H1 (cell line): ENCODE measurements around the gene MAN1A2. TPM values are rescaled to one million over a fixed set of nuclear protein-coding genes. Genes with fewer than 3 reads are reported as not detected.

Experiments used
- CTCF ChIA-PET: fragments of 300-600 bp; sonication (Branson Sonifier 250); formaldehyde crosslinking; loops from one replicate; lab custom pipeline; 2021; ENCODE audit not compliant: partially characterized antibody; lab: Charles Lee
- POLR2A ChIA-PET: fragments of 300-600 bp; sonication (Branson Sonifier 250); formaldehyde crosslinking; loops from one replicate; lab custom pipeline; 2021; ENCODE audit warnings: inconsistent platforms; ENCODE audit not compliant: partially characterized antibody; lab: Charles Lee
- DNase-seq, 2 experiments: peaks; one replicate each; pipeline versions ENCODE4 v3.0.0 to v3.0.0-alpha.2; 2010 to 2022; ENCODE audit warnings: low spot score in 2 of 2, low read depth in 1 of 2, mixed read lengths in 1 of 2
- FAIRE-seq: peaks from 2 replicates; lab custom pipeline; 2011; peaks lifted over from hg19 to GRCh38; lab: Jason Lieb, UNC
- H2AFZ ChIP-seq: 2 replicates; pipeline ENCODE4 v1.8.1; 2012; ENCODE audit warnings: low read length, inconsistent platforms
- H2AK5ac ChIP-seq: 2 replicates; pipeline ENCODE4 v1.6.1; 2013; ENCODE audit warnings: low read depth, low read length
- H2BK120ac ChIP-seq: replicated peaks from 2 replicates; pipeline ENCODE3; 2013; ENCODE audit warnings: low read depth, low read length, inconsistent platforms
- H2BK12ac ChIP-seq: 2 replicates; pipeline ENCODE4 v1.6.1; 2013; ENCODE audit warnings: low read depth, low read length
- H2BK15ac ChIP-seq: 2 replicates; pipeline ENCODE4 v1.6.1; 2013; ENCODE audit warnings: low read length
- H2BK20ac ChIP-seq: 2 replicates; pipeline ENCODE4 v1.6.1; 2013; ENCODE audit warnings: low read length
- H2BK5ac ChIP-seq: 2 replicates; pipeline ENCODE4 v1.6.1; 2013; ENCODE audit warnings: low read depth, low read length
- H3K14ac ChIP-seq: 2 replicates; pipeline ENCODE4 v1.6.1; 2013; ENCODE audit warnings: inconsistent platforms; ENCODE audit not compliant: insufficient read length
- H3K18ac ChIP-seq: 2 replicates; pipeline ENCODE4 v1.6.1; 2013; ENCODE audit warnings: low read length; ENCODE audit errors: extremely low read depth
- H3K23ac ChIP-seq: 2 replicates; pipeline ENCODE4 v1.6.1; 2013; ENCODE audit warnings: inconsistent platforms; ENCODE audit not compliant: insufficient read length
- H3K23me2 ChIP-seq: 2 replicates; pipeline ENCODE4 v1.6.1; 2013; ENCODE audit warnings: low read depth, low read length
- H3K27ac ChIP-seq: 2 replicates; pipeline ENCODE4 v1.6.1; 2011; ENCODE audit warnings: low read depth, low read length, inconsistent platforms
- H3K27me3 ChIP-seq, 4 experiments: replicated peaks in 1 of 4; 1 replicate in 1 of 4; 2 replicates in 3 of 4; pipeline versions ENCODE4 v1.6.1 to v1.8.1; 2011 to 2013; ENCODE audit warnings: low read length in 3 of 4, mild to moderate bottlenecking in 3 of 4, inconsistent platforms in 2 of 4, mixed read lengths in 2 of 4, moderate library complexity in 1 of 4; ENCODE audit not compliant: control insufficient read depth in 3 of 4, insufficient read depth in 3 of 4; ENCODE audit errors: extremely low read depth in 1 of 4
- H3K36me3 ChIP-seq, 4 experiments: 2 replicates each; pipeline versions ENCODE4 v1.6.1 to v1.8.1; 2011 to 2013; ENCODE audit warnings: mild to moderate bottlenecking in 4 of 4, low read length in 3 of 4, moderate library complexity in 2 of 4, control low read depth in 1 of 4, inconsistent platforms in 1 of 4; ENCODE audit not compliant: insufficient read depth in 4 of 4, control insufficient read depth in 2 of 4
- H3K4ac ChIP-seq: replicated peaks from 2 replicates; pipeline ENCODE3; 2013; ENCODE audit warnings: low read length, low read depth, mixed read lengths, inconsistent platforms; ENCODE audit not compliant: insufficient read length
- H3K4me1 ChIP-seq, 4 experiments: replicated peaks in 1 of 4; 1 replicate in 1 of 4; 2 replicates in 3 of 4; pipeline versions ENCODE4 v1.6.1 to v1.8.1; 2011 to 2013; ENCODE audit warnings: low read length in 3 of 4, inconsistent platforms in 2 of 4, mixed read lengths in 1 of 4; ENCODE audit not compliant: insufficient read depth in 4 of 4, control insufficient read depth in 3 of 4
- H3K4me2 ChIP-seq, 2 experiments: 2 replicates each; pipeline versions ENCODE4 v1.6.1 to v1.8.1; 2011 to 2013; ENCODE audit warnings: low read depth in 2 of 2, low read length in 2 of 2, control low read depth in 1 of 2, inconsistent platforms in 1 of 2, mild to moderate bottlenecking in 1 of 2; ENCODE audit not compliant: insufficient read depth in 1 of 2
- H3K4me3 ChIP-seq, 4 experiments: fragments of 200-600, 300-600 bp in 1 of 4; sonication (generic), shearing (Covaris generic), sonication (Bioruptor Twin) in 1 of 4; 2 replicates each; pipeline versions ENCODE4 v1.5.1 to v1.8.1; 2011 to 2016; ENCODE audit warnings: low read length in 4 of 4, low read depth in 3 of 4, control low read depth in 2 of 4, inconsistent platforms in 2 of 4, mild to moderate bottlenecking in 2 of 4, mixed read lengths in 1 of 4, moderate library complexity in 1 of 4; ENCODE audit not compliant: insufficient read depth in 2 of 4; ENCODE audit errors: extremely low read depth in 1 of 4
- H3K56ac ChIP-seq: replicated peaks from 2 replicates; pipeline ENCODE3; 2013; ENCODE audit warnings: low read depth, mild to moderate bottlenecking, mixed read lengths, low read length, inconsistent platforms; ENCODE audit not compliant: insufficient read length
- H3K79me1 ChIP-seq: 2 replicates; pipeline ENCODE4 v1.6.1; 2013; ENCODE audit warnings: low read depth, low read length, control low read depth
- H3K79me2 ChIP-seq, 2 experiments: 2 replicates each; pipeline versions ENCODE4 v1.6.1 to v1.8.1; 2012 to 2013; ENCODE audit warnings: low read length in 2 of 2, mild to moderate bottlenecking in 2 of 2, inconsistent platforms in 1 of 2; ENCODE audit not compliant: insufficient read depth in 2 of 2, control insufficient read depth in 1 of 2
- H3K9ac ChIP-seq, 4 experiments: replicated peaks in 1 of 4; 1 replicate in 1 of 4; 2 replicates in 3 of 4; pipeline versions ENCODE4 v1.6.1 to v1.8.1; 2011 to 2013; ENCODE audit warnings: low read depth in 3 of 4, low read length in 3 of 4, control low read depth in 2 of 4, mild to moderate bottlenecking in 2 of 4, moderate library complexity in 2 of 4, inconsistent platforms in 1 of 4; ENCODE audit errors: extremely low read depth in 1 of 4
- H3K9me3 ChIP-seq, 2 experiments: 2 replicates each; pipeline versions ENCODE4 v1.6.1 to v1.8.1; 2012 to 2013; ENCODE audit warnings: mild to moderate bottlenecking in 2 of 2, moderate library complexity in 2 of 2, control low read depth in 1 of 2, inconsistent platforms in 1 of 2, low read depth in 1 of 2, low read length in 1 of 2, mixed read lengths in 1 of 2; ENCODE audit not compliant: insufficient read depth in 2 of 2
- H4K20me1 ChIP-seq, 2 experiments: replicated peaks in 1 of 2; 2 replicates each; pipeline versions ENCODE3 to v1.8.1; 2011 to 2013; ENCODE audit warnings: inconsistent platforms in 2 of 2, low read length in 2 of 2, mild to moderate bottlenecking in 1 of 2; ENCODE audit not compliant: insufficient read depth in 2 of 2, control insufficient read depth in 1 of 2
- H4K5ac ChIP-seq: 2 replicates; pipeline ENCODE4 v1.6.1; 2013; ENCODE audit warnings: low read length, low read depth, mixed read lengths, inconsistent platforms; ENCODE audit not compliant: insufficient read length
- H4K8ac ChIP-seq: 2 replicates; pipeline ENCODE4 v1.8.0; 2013; ENCODE audit warnings: mild to moderate bottlenecking, moderate library complexity, low read length, inconsistent platforms; ENCODE audit not compliant: insufficient read depth; ENCODE audit errors: extremely low read depth
- H4K91ac ChIP-seq: replicated peaks from 2 replicates; pipeline ENCODE3; 2013; ENCODE audit warnings: low read length, mixed read lengths, inconsistent platforms; ENCODE audit not compliant: insufficient read length
- BCL11A ChIP-seq, 2 experiments: IDR thresholded peaks; one replicate each; pipeline ENCODE4 v1.6.1; 2011; ENCODE audit warnings: low read depth in 2 of 2, low read length in 2 of 2, mild to moderate bottlenecking in 2 of 2
- MAX ChIP-seq: IDR thresholded peaks from 2 replicates; pipeline ENCODE4 v1.6.1; 2012; ENCODE audit warnings: inconsistent platforms
- RFX5 ChIP-seq: IDR thresholded peaks from 2 replicates; pipeline ENCODE4 v1.6.1; 2011; ENCODE audit warnings: low read depth, low read length, improper control_type of control experiment, borderline replicate concordance
- SAP30 ChIP-seq: fragments of 300-600 bp; sonication (generic); IDR thresholded peaks from 2 replicates; pipeline ENCODE4 v1.7.1; 2012; ENCODE audit warnings: low read length, moderate library complexity, mild to moderate bottlenecking, inconsistent platforms; ENCODE audit not compliant: insufficient read depth, insufficient replicate concordance
- SP2 ChIP-seq: IDR thresholded peaks from 2 replicates; pipeline ENCODE4 v1.6.1; 2012; ENCODE audit warnings: mild to moderate bottlenecking, low read length, inconsistent platforms
- SP4 ChIP-seq: IDR thresholded peaks from 2 replicates; pipeline ENCODE4 v1.6.1; 2012; ENCODE audit warnings: low read length, inconsistent platforms
- SRF ChIP-seq: IDR thresholded peaks from 2 replicates; pipeline ENCODE4 v1.6.1; 2011; ENCODE audit warnings: mild to moderate bottlenecking, low read depth, low read length, moderate library complexity
- TAF1 ChIP-seq: IDR thresholded peaks from 2 replicates; pipeline ENCODE4 v1.6.1; 2011; ENCODE audit warnings: mild to moderate bottlenecking, low read depth, low read length
- WGBS, 2 experiments: shearing (Covaris generic) in 1 of 2; methylation state at CpG; one replicate each; pipeline versions ENCODE4 v1.1.6 to v1.1.7; 2013 to 2015; ENCODE audit warnings: low lambda C conversion rate in 2 of 2, mixed read lengths in 2 of 2, inconsistent platforms in 1 of 2, low coverage in 1 of 2, missing lambda C conversion rate in 1 of 2; ENCODE audit not compliant: insufficient replicate concordance in 2 of 2, insufficient coverage in 1 of 2, insufficient read length in 1 of 2; ENCODE audit errors: extremely low coverage in 1 of 2, missing lambda C conversion rate in 1 of 2; 5-methylcytosine and 5-hydroxymethylcytosine counted together
- polyA plus RNA-seq, 7 experiments: library from polyadenylated mRNA; depleted of rRNA in 3 of 7; stranded (reverse) in 5 of 7; unstranded in 2 of 7; fragments of >200 nt in 5 of 7; fragments of 200-250 nt in 2 of 7; gene quantifications; 1 replicate in 5 of 7; 2 replicates in 1 of 7; 4 replicates in 1 of 7; pipeline versions ENCODE4 v1.2.1 to v1.2.3, GENCODE V29; 2011 to 2013; ENCODE audit warnings: missing spikeins in 2 of 7, mixed read lengths in 2 of 7
- total RNA-seq: library from RNA; stranded (reverse); fragmentation: NEBNext Ultra II Directional; extraction: Animal tissue kit (Norgen Biotek cat#: 25700); gene quantifications from 2 replicates; pipeline ENCODE4 v1.2.1, GENCODE V29; 2021

Gene MAN1A2
- total and polyA plus RNA-seq, 2 of the 8 experiments (the other 6 are each of a cell fraction or from before 2014, with no cell fraction given), result 5.5 to 18.8 TPM

- H3K27me3 ChIP-seq, result no peaks in the 10 kb centered on the region
- no peaks in the 10 kb centered on the region for H3K79me1 ChIP-seq
- CTCF ChIA-PET, result no interaction called here
- no peak overlapping the region for H2BK20ac ChIP-seq
- H3K23me2 ChIP-seq, result no peaks in the 10 kb centered on the region
- no peak overlapping the region for H3K27ac ChIP-seq
- no peaks in the 10 kb centered on the region for H3K4me1 ChIP-seq
- H2BK12ac ChIP-seq, result no peak overlapping the region
- H2AK5ac ChIP-seq, result no peak overlapping the region
- H3K4me2 ChIP-seq, result no peak overlapping the region
- no peaks in the 10 kb centered on the region for H4K20me1 ChIP-seq
- H4K91ac ChIP-seq, result no peak overlapping the region
- H3K56ac ChIP-seq, result no peak overlapping the region
- 86% methylated on average over 1 of the region's 1 CpG; no CpG with 5 or more reads in 1 of the 2 experiments for WGBS, 2 experiments
- no peak overlapping the region for H4K8ac ChIP-seq
- H3K9ac ChIP-seq, result no peak overlapping the region
- no peak overlapping the region for H3K4me3 ChIP-seq
- no peak overlapping the region for H2BK120ac ChIP-seq
- H3K36me3 ChIP-seq, result no peaks in the 10 kb centered on the region; a peak in 1 of 8 replicates
- H3K9me3 ChIP-seq, result no peaks in the 10 kb centered on the region
- no peak overlapping the region for H3K23ac ChIP-seq
- H2BK15ac ChIP-seq, result no peak overlapping the region
- no peak overlapping the region for H3K4ac ChIP-seq
- no peak for TF ChIP-seq MAX
- TF ChIP-seq RFX5, result no peak
- no peak for TF ChIP-seq SAP30
- no peak for TF ChIP-seq SP2
- TF ChIP-seq TAF1, result no peak
- TF ChIP-seq SRF, result no peak
- no peak for TF ChIP-seq BCL11A (IDR thresholded peaks at IDR 0.05; ENCODE audit: low read depth in 2 of 2, low read length in 2 of 2)
- no peak for TF ChIP-seq SP4
- H2BK5ac ChIP-seq, result no peak overlapping the region
- no peak for DNase-seq
- no peak for FAIRE-seq
- H4K5ac ChIP-seq, result no peak overlapping the region
- POLR2A ChIA-PET, result no interaction called here
- no peak overlapping the region for H3K18ac ChIP-seq
- H3K14ac ChIP-seq, result no peak overlapping the region
- no peak overlapping the region for H2AFZ ChIP-seq
- H3K79me2 ChIP-seq, result no peaks in the 10 kb centered on the region
Measured at GRCh38 chr1:117495068-117495467, 127.8 kb downstream of the MAN1A2 start.
